A549 (cell line): Measurements from ENCODE around the gene STX8. TPM values are rescaled to one million over a fixed set of nuclear protein-coding genes. Genes with fewer than 3 reads are reported as not detected.

Experiments
- ATAC-seq, 2 experiments: fragments of 200-7000 bp in 1 of 2; fragments of >200 bp in 1 of 2; cut with Nextera tagmentation in 1 of 2; cut with Tn5 transposase in 1 of 2; 3 replicates each; pipeline versions ENCODE4 v1.8.0 to v1.9.1; 2018 to 2020; ENCODE audit warnings: mild to moderate bottlenecking in 1 of 2, moderate library complexity in 1 of 2
- CTCF ChIA-PET: fragments of 300-600 bp; sonication (Branson Sonifier 250); formaldehyde crosslinking; extraction: SDS; loops from one replicate; lab custom pipeline; 2021; ENCODE audit warnings: antibody characterized with exemption, inconsistent platforms; lab: Yijun Ruan, JAX
- POLR2A ChIA-PET: fragments of 350-600 bp; formaldehyde crosslinking; extraction: SDS; loops from one replicate; lab custom pipeline; 2021; ENCODE audit warnings: antibody characterized with exemption, inconsistent platforms; lab: Yijun Ruan, JAX
- DNase-seq, 2 experiments: peaks; one replicate each; pipeline versions ENCODE4 v3.0.0 to v3.0.0-alpha.2; 2011 to 2016; ENCODE audit warnings: low read depth in 1 of 2, low spot score in 1 of 2
- FAIRE-seq: peaks from 2 replicates; lab custom pipeline; 2011; peaks lifted over from hg19 to GRCh38; lab: Jason Lieb, UNC
- H3K27ac ChIP-seq, 2 experiments: fragments of >200 bp; sonication (Bioruptor Twin); formaldehyde crosslinking; 3 replicates each; pipeline ENCODE4 v1.5.1; 2016 to 2017
- H3K4me1 ChIP-seq: fragments of >200 bp; sonication (Bioruptor Twin); formaldehyde crosslinking; 3 replicates; pipeline ENCODE4 v1.6.1; 2016
- H3K4me2 ChIP-seq: fragments of >200 bp; sonication (Bioruptor Twin); formaldehyde crosslinking; 3 replicates; pipeline ENCODE4 v1.6.1; 2016
- H3K4me3 ChIP-seq: fragments of >200 bp; sonication (Bioruptor Twin); formaldehyde crosslinking; 3 replicates; pipeline ENCODE4 v1.5.1; 2016
- H3K9me3 ChIP-seq: fragments of >200 bp; sonication (Bioruptor Twin); formaldehyde crosslinking; 3 replicates; pipeline ENCODE4 v1.6.1; 2016
- ATOH8 ChIP-seq: fragments of 250-450 bp; sonication (Bioruptor Pico); IDR thresholded peaks from 2 replicates; pipeline ENCODE4 v1.5.0; 2020; ENCODE audit warnings: low read depth, mild to moderate bottlenecking, moderate library complexity
- CBX2 ChIP-seq: fragments of 200-600 bp; sonication (generic); IDR thresholded peaks from 2 replicates; pipeline ENCODE4 v1.6.1; 2016; ENCODE audit warnings: low read depth, mild to moderate bottlenecking, borderline replicate concordance
- CBX8 ChIP-seq: fragments of 200-600 bp; sonication (generic); IDR thresholded peaks from 2 replicates; pipeline ENCODE4 v1.6.1; 2016
- CHD2 ChIP-seq: fragments of 150-350 bp; IDR thresholded peaks from 2 replicates; pipeline ENCODE4 v1.6.1; 2014; ENCODE audit warnings: low read length; ENCODE audit not compliant: partially characterized antibody
- CHD4 ChIP-seq: fragments of 200-600 bp; sonication (generic); IDR thresholded peaks from 2 replicates; pipeline ENCODE4 v1.6.1; 2016; ENCODE audit warnings: antibody characterized with exemption, mild to moderate bottlenecking, borderline replicate concordance
- EHMT2 ChIP-seq: fragments of 200-600 bp; sonication (generic); IDR thresholded peaks from 2 replicates; pipeline ENCODE4 v1.6.1; 2016; ENCODE audit warnings: antibody characterized with exemption, low read depth, mild to moderate bottlenecking, moderate library complexity
- EP300 ChIP-seq, 2 experiments: fragments of >200 bp; sonication (Bioruptor Twin); formaldehyde crosslinking; IDR thresholded peaks; 2 replicates in 1 of 2; 3 replicates in 1 of 2; pipeline ENCODE4 v1.6.1; 2016 to 2017
- FOSB ChIP-seq: fragments of 250-450 bp; sonication (Bioruptor Pico); IDR thresholded peaks from 2 replicates; pipeline ENCODE4 v1.5.0; 2020; ENCODE audit warnings: mild to moderate bottlenecking, moderate library complexity
- FOSL2 ChIP-seq, 2 experiments: fragments of 450-650 bp in 1 of 2; fragments of >200 bp in 1 of 2; sonication (Bioruptor Twin) in 1 of 2; formaldehyde crosslinking; IDR thresholded peaks; 2 replicates each; pipeline versions ENCODE4 v1.5.0 to v1.6.1; 2016 to 2020; ENCODE audit warnings: mild to moderate bottlenecking in 1 of 2, moderate library complexity in 1 of 2
- GATA3 ChIP-seq: IDR thresholded peaks from 2 replicates; pipeline ENCODE4 v1.6.1; 2012; ENCODE audit warnings: borderline replicate concordance
- HEYL ChIP-seq: fragments of 250-450 bp; sonication (Bioruptor Pico); IDR thresholded peaks from 2 replicates; pipeline ENCODE4 v1.8.0; 2021; ENCODE audit warnings: mild to moderate bottlenecking, moderate library complexity
- HOXB5 ChIP-seq: fragments of 250-450 bp; sonication (Bioruptor Pico); IDR thresholded peaks from 2 replicates; pipeline ENCODE4 v1.5.0; 2020; ENCODE audit warnings: mild to moderate bottlenecking, moderate library complexity
- KDM1A ChIP-seq: fragments of 200-600 bp; sonication (generic); IDR thresholded peaks from 2 replicates; pipeline ENCODE4 v1.6.1; 2016; ENCODE audit warnings: low read depth, mild to moderate bottlenecking
- KDM5A ChIP-seq: fragments of 200-600 bp; sonication (generic); IDR thresholded peaks from 2 replicates; pipeline ENCODE4 v1.6.1; 2016; ENCODE audit warnings: antibody characterized with exemption, mild to moderate bottlenecking
- MAFK ChIP-seq: fragments of 450-650 bp; IDR thresholded peaks from 2 replicates; pipeline ENCODE4 v1.6.1; 2014; ENCODE audit not compliant: partially characterized antibody
- MAZ ChIP-seq: fragments of 150-350 bp; IDR thresholded peaks from 2 replicates; pipeline ENCODE4 v1.6.1; 2014; ENCODE audit warnings: antibody characterized with exemption, low read depth, low read length, borderline replicate concordance
- MYC ChIP-seq: IDR thresholded peaks from 2 replicates; pipeline ENCODE4 v1.6.1; 2012; ENCODE audit warnings: mild to moderate bottlenecking, inconsistent platforms, low read length, improper control_type of control experiment, borderline replicate concordance
- PHF8 ChIP-seq: fragments of 200-600 bp; sonication (generic); IDR thresholded peaks from 2 replicates; pipeline ENCODE4 v1.6.1; 2016; ENCODE audit warnings: low read depth, mild to moderate bottlenecking, antibody characterized with exemption, moderate library complexity, borderline replicate concordance
- POLR2A ChIP-seq: IDR thresholded peaks from 2 replicates; pipeline ENCODE4 v1.6.1; 2012; ENCODE audit warnings: mild to moderate bottlenecking, low read length
- POLR2AphosphoS2 ChIP-seq: conservative IDR thresholded peaks from 2 replicates; pipeline ENCODE4 v1.6.1; 2012; ENCODE audit warnings: low read length, improper control_type of control experiment, inconsistent platforms
- SMC3 ChIP-seq: fragments of >200 bp; sonication (Bioruptor Twin); formaldehyde crosslinking; IDR thresholded peaks from 3 replicates; pipeline ENCODE4 v1.6.1; 2018; ENCODE audit warnings: inconsistent platforms
- SREBF2 ChIP-seq: fragments of 450-650 bp; IDR thresholded peaks from 2 replicates; pipeline ENCODE4 v1.6.1; 2014; ENCODE audit warnings: mild to moderate bottlenecking, moderate library complexity
- TFCP2L1 ChIP-seq: fragments of 250-450 bp; sonication (Bioruptor Pico); IDR thresholded peaks from 2 replicates; pipeline ENCODE4 v1.5.0; 2021; ENCODE audit warnings: mild to moderate bottlenecking
- TP53 ChIP-seq: fragments of 250-450 bp; sonication (Bioruptor Pico); IDR thresholded peaks from 2 replicates; pipeline ENCODE4 v1.5.0; 2021; ENCODE audit warnings: mild to moderate bottlenecking, moderate library complexity
- ZSCAN20 ChIP-seq: fragments of 250-450 bp; sonication (Bioruptor Pico); IDR thresholded peaks from 2 replicates; pipeline ENCODE4 v1.8.0; 2022; ENCODE audit warnings: mild to moderate bottlenecking, moderate library complexity
- WGBS: methylation state at CpG from one replicate; pipeline ENCODE4 v1.1.6; 2017; ENCODE audit errors: missing lambda C conversion rate; 5-methylcytosine and 5-hydroxymethylcytosine counted together
- polyA plus RNA-seq, 4 experiments: library from polyadenylated mRNA; depleted of rRNA in 3 of 4; stranded (reverse); fragments of >200 nt; fragmentation: RNase III in 1 of 4; extraction: RNeasy Plus Mini Kit Qiagen cat#74134 plus additional on column Dnase treatment in 1 of 4; gene quantifications; 2 replicates in 3 of 4; 3 replicates in 1 of 4; pipeline ENCODE4 v1.2.3, GENCODE V29; 2011 to 2017
- TF ChIP-seq, protein P1 (sequence below): IDR thresholded peaks from 2 replicates; pipeline ENCODE4 v1.6.1; 2012
- TF ChIP-seq, protein P2 (sequence below): fragments of 200-600 bp; sonication (generic); IDR thresholded peaks from 2 replicates; pipeline ENCODE4 v1.6.1; 2016; ENCODE audit warnings: antibody characterized with exemption, mild to moderate bottlenecking, moderate library complexity

The STX8 gene
- polyA plus RNA-seq, 2 of the 4 experiments (the other 2 are of a cell fraction): 93.6 to 168 TPM

GRCh38 chr17:9228408-9229159, 347.0 kb downstream of the STX8 start:
- ChIA-PET POLR2A (no interaction called here), CTCF (interaction anchor here (0.6 to 1.1 kb wide), 2 partner anchors 11 to 773 kb away, joined by 3 to 5 read pairs; no protein-coding TSS in a partner anchor)

GRCh38 chr17:9227819-9228407, 347.7 kb downstream of the STX8 start:
- H3K4me3 ChIP-seq: no peak overlapping the region
- ATAC-seq: no peak
- no peak for FAIRE-seq
- no peaks in the 10 kb centered on the region for H3K9me3 ChIP-seq
- 57% methylated on average over 13 of the region's 13 CpGs for WGBS
- ChIA-PET POLR2A (no interaction called here), CTCF (interaction anchor here (0.6 to 1.1 kb wide), 2 partner anchors 10 to 774 kb away, joined by 3 to 5 read pairs; no protein-coding TSS in a partner anchor)
- no peak overlapping the region for H3K4me2 ChIP-seq
- no peak overlapping the region for H3K27ac ChIP-seq
- peak; percentile 46 for TF ChIP-seq MAFK
- no peak for TF ChIP-seq PHF8
- no peaks in the 10 kb centered on the region for H3K4me1 ChIP-seq
- DNase-seq: no peak

More at GRCh38 chr17:9228408-9229159, 347.0 kb downstream of the STX8 start:
- DNase-seq (no peak), ATAC-seq (no peak), FAIRE-seq (no peak)
- WGBS: 42% methylated on average over 16 of the region's 16 CpGs
- Histone ChIP-seq H3K4me1 (no peaks in the 10 kb centered on the region), H3K27ac (no peak overlapping the region), H3K4me2 (no peak overlapping the region), H3K4me3 (no peak overlapping the region), H3K9me3 (no peaks in the 10 kb centered on the region)
- TF ChIP-seq PHF8: no peak
- TF ChIP-seq HEYL (CRISPR knock-in tag): no peak
- TF ChIP-seq SREBF2: no peak
- TF ChIP-seq, protein P1, sequence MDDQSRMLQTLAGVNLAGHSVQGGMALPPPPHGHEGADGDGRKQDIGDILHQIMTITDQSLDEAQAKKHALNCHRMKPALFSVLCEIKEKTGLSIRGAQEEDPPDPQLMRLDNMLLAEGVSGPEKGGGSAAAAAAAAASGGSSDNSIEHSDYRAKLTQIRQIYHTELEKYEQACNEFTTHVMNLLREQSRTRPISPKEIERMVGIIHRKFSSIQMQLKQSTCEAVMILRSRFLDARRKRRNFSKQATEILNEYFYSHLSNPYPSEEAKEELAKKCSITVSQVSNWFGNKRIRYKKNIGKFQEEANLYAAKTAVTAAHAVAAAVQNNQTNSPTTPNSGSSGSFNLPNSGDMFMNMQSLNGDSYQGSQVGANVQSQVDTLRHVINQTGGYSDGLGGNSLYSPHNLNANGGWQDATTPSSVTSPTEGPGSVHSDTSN: no peak
- TF ChIP-seq MAFK: no peak
- TF ChIP-seq FOSB (CRISPR knock-in tag): no peak
- TF ChIP-seq MYC: no peak
- no peak for TF ChIP-seq POLR2AphosphoS2
- no peak for TF ChIP-seq ATOH8
- TF ChIP-seq FOSL2 (IDR thresholded peaks at IDR 0.05): no peak
- TF ChIP-seq FOSL2 (CRISPR knock-in tag; IDR thresholded peaks at IDR 0.05): no peak
- no peak for TF ChIP-seq CBX8
- no peak for TF ChIP-seq TFCP2L1 (CRISPR knock-in tag)
- TF ChIP-seq POLR2A: no peak
- TF ChIP-seq CHD4: no peak
- TF ChIP-seq CBX2: no peak
- no peak for TF ChIP-seq EP300 (IDR thresholded peaks at IDR 0.05)
- TF ChIP-seq HOXB5 (CRISPR knock-in tag): no peak
- no peak for TF ChIP-seq TP53 (CRISPR knock-in tag)
- TF ChIP-seq ZSCAN20 (CRISPR knock-in tag): no peak

DNA sequence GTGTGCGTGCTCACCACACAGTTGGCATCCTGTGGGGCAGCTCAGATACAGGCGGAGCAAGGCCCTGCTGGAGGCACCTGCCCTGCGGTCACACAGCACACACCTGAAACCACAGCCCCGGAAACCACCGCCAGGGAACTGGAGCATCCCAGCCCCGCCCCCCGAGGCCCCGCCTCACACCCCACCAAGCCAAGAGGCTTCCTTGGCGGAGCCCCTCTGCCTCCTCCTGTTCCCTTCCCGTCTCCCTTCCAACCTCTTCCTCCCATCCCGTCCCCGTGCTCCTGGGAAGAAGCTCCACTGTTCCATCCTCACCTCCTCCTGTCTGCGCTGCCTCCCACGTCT, 348.9 kb downstream of the STX8 start:
- no peaks in the 10 kb centered on the region for H3K9me3 ChIP-seq
- H3K27ac ChIP-seq: no peak overlapping the region
- no peaks in the 10 kb centered on the region for H3K4me1 ChIP-seq
- ATAC-seq: no peak
- WGBS: 43% methylated on average over 11 of the region's 14 CpGs
- POLR2A ChIA-PET: no interaction called here
- no peak for DNase-seq
- no peak overlapping the region for H3K4me3 ChIP-seq
- CTCF ChIA-PET: interaction anchor here (1.1 kb wide), 1 partner anchor 17 kb away, joined by 3 read pairs; no protein-coding TSS in a partner anchor
- FAIRE-seq: no peak
- H3K4me2 ChIP-seq: no peak overlapping the region
- no peak for TF ChIP-seq CHD2
- no peak for TF ChIP-seq CBX2
- TF ChIP-seq MAZ: no peak
- TF ChIP-seq, protein P2, sequence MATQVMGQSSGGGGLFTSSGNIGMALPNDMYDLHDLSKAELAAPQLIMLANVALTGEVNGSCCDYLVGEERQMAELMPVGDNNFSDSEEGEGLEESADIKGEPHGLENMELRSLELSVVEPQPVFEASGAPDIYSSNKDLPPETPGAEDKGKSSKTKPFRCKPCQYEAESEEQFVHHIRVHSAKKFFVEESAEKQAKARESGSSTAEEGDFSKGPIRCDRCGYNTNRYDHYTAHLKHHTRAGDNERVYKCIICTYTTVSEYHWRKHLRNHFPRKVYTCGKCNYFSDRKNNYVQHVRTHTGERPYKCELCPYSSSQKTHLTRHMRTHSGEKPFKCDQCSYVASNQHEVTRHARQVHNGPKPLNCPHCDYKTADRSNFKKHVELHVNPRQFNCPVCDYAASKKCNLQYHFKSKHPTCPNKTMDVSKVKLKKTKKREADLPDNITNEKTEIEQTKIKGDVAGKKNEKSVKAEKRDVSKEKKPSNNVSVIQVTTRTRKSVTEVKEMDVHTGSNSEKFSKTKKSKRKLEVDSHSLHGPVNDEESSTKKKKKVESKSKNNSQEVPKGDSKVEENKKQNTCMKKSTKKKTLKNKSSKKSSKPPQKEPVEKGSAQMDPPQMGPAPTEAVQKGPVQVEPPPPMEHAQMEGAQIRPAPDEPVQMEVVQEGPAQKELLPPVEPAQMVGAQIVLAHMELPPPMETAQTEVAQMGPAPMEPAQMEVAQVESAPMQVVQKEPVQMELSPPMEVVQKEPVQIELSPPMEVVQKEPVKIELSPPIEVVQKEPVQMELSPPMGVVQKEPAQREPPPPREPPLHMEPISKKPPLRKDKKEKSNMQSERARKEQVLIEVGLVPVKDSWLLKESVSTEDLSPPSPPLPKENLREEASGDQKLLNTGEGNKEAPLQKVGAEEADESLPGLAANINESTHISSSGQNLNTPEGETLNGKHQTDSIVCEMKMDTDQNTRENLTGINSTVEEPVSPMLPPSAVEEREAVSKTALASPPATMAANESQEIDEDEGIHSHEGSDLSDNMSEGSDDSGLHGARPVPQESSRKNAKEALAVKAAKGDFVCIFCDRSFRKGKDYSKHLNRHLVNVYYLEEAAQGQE: no peak
- TF ChIP-seq SMC3: no peak
- no peak for TF ChIP-seq KDM1A
- TF ChIP-seq CBX8: no peak
- no peak for TF ChIP-seq GATA3
- TF ChIP-seq, protein P1: no peak
- TF ChIP-seq EHMT2: no peak
- TF ChIP-seq TP53 (CRISPR knock-in tag): no peak
- no peak for TF ChIP-seq KDM5A
